Suprapubic skin (tissue), 4 donors: ENCODE measurements around the gene ERN1.

Source experiments
- EP300 ChIP-seq: sonication (generic); formaldehyde crosslinking; IDR thresholded peaks from one replicate; pipeline ENCODE4 v1.6.1; 2017; ENCODE audit warnings: antibody characterized with exemption
- POLR2A ChIP-seq, 2 donors: fragments of 450-650 bp; IDR thresholded peaks; one replicate each; pipeline ENCODE4 v1.6.1; 2017; ENCODE audit warnings: antibody characterized with exemption in 2 of 2, mild to moderate bottlenecking in 2 of 2, moderate library complexity in 2 of 2
- POLR2AphosphoS5 ChIP-seq, 3 donors: sonication (generic); formaldehyde crosslinking; IDR thresholded peaks; one replicate each; pipeline ENCODE4 v1.6.1; 2017; ENCODE audit warnings: antibody characterized with exemption in 3 of 3
- TF ChIP-seq, protein P1 (sequence below), 2 donors: fragments of 200-600 bp in 1 of 2; fragments of 450-650 bp in 1 of 2; sonication (generic) in 1 of 2; IDR thresholded peaks; one replicate each; pipeline ENCODE4 v1.5.1; 2016 to 2019; ENCODE audit warnings: antibody characterized with exemption in 2 of 2, mild to moderate bottlenecking in 1 of 2, moderate library complexity in 1 of 2

DNA sequence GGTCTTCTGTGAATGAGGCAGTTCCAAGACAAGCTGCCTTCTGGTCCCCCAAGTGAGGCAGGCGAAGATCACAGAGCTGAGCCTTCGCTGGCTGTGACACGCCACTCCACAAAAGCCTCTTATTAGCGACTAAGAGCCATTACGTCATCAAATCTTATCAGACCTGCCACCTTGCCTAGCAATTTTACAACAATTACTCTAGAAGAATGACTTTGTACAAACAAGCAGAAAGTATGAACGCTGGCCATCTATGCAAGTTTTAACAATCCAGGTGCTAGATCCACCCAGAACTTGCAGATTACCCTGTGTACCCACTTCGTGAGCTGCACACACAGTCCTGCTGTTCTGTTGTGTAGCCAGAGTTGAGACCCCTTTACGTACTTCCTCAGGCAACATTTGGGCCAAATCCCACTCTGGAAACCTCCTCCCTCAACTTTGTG, 105.7 kb downstream of the ERN1 start:
- TF ChIP-seq, protein P1, sequence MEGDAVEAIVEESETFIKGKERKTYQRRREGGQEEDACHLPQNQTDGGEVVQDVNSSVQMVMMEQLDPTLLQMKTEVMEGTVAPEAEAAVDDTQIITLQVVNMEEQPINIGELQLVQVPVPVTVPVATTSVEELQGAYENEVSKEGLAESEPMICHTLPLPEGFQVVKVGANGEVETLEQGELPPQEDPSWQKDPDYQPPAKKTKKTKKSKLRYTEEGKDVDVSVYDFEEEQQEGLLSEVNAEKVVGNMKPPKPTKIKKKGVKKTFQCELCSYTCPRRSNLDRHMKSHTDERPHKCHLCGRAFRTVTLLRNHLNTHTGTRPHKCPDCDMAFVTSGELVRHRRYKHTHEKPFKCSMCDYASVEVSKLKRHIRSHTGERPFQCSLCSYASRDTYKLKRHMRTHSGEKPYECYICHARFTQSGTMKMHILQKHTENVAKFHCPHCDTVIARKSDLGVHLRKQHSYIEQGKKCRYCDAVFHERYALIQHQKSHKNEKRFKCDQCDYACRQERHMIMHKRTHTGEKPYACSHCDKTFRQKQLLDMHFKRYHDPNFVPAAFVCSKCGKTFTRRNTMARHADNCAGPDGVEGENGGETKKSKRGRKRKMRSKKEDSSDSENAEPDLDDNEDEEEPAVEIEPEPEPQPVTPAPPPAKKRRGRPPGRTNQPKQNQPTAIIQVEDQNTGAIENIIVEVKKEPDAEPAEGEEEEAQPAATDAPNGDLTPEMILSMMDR (IDR thresholded peaks at IDR 0.05) = no peak
- TF ChIP-seq POLR2A (IDR thresholded peaks at IDR 0.05) (no peak), EP300 (no peak), POLR2AphosphoS5 (IDR thresholded peaks at IDR 0.05) (no peak)
